GM12873 (cell line): ENCODE results near the gene SETD5.

Source experiments
- CTCF ChIP-seq: IDR thresholded peaks from 2 replicates; pipeline ENCODE4 v1.5.1; 2012; ENCODE audit warnings: low read depth, mild to moderate bottlenecking, moderate library complexity, low read length, control low read depth; ENCODE audit not compliant: insufficient read depth; ENCODE audit errors: missing control alignments

Gene SETD5

DNA sequence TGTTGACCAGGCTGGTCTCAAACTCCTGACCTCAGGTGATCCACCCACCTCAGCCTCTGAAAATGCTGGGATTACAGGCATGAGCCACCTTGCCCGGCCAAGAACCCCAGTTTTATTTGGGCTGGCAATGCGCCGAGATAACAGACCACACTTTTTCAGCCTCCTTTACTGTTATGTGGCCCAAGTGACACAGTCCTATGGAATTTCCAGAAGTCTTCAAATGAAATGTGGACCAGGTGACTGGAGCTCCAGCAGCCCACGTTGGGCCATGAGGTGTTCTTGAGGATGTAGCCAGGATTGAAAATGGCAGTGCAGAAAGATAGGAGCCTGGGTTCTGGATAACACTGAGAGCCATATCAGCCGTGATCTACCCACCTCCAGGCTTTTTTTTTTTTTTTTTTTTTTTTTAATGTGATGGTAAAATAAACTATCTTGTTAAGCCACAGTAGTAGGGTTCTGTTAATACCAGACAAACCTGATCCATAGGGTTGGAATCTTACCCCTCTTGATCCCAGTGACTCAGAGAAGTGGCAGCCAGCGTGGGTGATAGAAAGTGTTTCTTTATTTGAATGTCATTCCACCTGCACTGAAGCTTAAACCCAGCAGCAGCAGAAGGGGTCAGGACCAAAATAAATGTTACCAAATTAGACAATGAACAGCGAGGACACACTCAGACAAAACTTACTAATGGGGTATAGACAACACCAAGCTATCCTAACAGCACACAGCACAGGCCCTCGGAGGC lies 100.6 kb downstream of the SETD5 start:
- no peak for TF ChIP-seq CTCF

DNA sequence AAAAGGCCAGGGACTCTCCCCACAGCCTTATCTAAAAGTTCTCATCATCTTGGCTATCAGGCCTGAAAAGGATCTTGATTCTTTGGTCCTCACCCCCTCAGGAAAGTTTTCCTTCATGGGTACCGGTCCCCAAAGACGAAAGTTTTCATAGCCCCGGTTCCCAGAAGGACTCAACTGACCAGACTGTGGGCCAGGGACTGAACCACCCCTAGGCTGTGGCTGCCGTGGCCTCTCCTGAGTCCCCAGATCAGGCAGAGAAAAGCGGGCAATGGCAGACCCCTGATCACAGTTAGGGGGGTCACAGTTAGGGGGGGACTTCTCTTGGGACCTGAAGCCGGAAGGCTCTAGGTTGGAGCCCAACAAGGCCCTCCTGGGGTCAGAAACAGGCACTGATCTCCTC lies 101.4 kb downstream of the SETD5 start:
- TF ChIP-seq CTCF, result no peak

DNA sequence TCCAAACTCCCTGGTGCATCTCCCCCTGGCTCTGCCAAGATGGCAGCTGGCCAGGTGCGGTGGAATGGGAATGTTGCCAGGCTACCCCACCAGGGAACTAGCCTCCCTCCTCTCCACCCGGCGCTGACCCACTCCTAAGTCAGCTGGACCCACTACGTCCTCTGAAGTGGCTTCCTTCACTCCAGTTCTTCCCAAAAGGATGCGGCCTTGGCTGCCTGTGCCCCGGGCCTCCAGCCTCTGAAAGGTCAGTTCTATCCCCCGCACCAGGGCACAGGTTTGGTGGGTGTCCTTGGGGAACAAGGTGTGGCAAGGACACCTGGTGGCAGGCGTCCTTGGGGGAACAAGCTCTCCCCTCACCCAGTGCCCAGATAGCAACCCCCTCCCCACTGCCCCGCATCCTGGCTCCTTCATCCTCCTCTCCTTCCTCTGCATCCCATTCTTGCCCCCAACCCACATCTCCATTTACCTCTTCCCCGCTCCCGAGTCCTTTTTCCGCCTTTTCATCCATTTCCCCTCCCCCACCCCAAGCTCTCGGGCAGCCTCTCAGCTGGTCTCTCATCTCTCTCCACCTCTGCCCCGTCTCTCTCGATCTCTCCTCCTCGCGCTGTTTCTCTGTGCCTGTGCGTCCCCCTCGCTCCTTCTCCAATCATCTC lies 102.2 kb downstream of the SETD5 start:
- TF ChIP-seq CTCF, result no peak

DNA sequence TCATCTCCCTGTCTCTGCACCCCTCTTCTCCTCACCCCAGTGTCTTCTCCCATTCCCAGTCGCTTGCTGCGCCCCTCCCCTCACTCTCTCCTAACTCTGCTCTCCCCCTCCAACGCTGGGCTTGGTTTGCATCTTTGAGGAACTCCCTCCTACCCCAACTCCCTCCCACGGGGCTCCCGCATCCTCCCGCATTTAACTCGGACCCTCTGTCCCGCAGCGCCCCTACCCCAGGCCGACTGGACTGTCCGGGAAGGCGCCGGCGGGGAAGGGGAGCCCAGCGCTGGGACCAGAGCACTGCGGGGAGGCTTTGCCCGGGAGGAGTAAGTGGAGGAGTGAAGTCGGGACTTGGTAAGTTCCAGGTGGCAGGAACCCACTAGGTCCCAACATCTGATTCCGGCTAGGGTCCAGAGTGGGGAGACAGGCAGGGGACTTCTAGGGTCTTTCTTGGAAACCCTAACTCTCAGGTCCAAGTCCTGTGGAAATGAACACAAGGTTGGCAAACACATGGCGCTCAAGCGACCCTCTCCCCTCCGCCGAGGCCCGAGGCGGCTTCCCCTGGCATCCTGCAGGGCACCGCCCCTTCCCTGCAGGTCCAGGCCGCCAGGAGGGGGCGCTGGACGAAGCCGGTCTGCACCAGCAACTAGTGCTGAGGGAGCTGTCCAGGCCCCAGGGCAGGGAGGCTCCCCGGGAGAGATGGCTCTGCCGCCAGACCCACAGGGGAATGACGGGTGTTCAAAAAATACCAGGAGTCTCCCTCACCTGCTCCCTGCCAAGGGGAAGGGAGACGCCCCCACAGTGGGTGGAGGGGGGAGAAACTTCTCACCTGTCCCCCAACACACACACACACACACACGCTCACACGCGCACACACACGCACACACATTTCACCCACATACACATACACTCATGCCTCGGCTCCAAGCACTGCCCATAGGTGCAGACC lies 103.0 kb downstream of the SETD5 start:
- TF ChIP-seq CTCF, result peak; percentile 77

DNA sequence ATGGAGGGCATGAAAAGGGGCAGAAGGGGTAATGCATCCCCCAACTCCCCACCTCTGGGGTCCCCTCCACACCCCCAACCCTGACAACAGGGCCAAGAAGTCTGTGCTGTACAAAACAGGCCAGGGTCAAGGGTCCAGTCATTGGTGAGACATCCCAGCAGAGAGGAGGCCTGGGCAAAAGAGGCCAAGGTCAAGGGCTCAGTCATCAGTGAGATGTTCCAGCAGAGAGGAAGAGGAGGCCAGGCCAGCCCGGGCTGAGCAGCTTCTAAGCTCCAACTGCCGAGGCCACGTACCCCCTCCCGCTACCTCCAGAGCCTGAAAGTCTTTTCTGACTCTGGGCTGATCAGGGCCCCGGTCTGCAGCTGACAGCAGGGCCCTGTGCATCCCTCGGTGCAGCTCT lies 103.8 kb downstream of the SETD5 start:
- no peak for TF ChIP-seq CTCF

DNA sequence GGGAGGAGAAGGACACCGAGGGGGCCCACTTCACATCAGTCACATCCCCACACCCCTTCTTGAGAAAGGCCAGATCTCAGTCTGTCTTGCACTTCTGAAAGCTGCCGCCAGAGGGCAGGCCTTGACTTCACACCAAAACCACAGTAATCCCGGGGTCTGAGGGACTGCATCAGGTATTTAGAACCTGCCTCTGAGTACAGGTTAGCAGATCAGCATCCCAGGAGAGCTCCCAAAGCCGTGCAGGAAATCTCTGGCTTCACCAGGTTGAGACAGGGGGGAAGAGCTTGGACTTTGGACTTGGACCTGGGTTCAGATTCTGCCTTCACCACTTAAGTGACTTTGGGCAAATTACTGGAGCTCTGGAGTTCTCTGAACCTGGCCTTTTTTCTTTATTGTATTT lies 105.9 kb downstream of the SETD5 start:
- peak; percentile 96 for TF ChIP-seq CTCF
